ENCODE results near the gene EIF4G3.
"Not testable (repeated sequence)": the region's sequence is repeated elsewhere in the genome, so short reads cannot be mapped to it uniquely, and the experiment has no call there.

EIF4G3 gene

GRCh38 chr1:21024918-21025317, 151.8 kb downstream of the EIF4G3 start:
- DNase-seq (ENCODE audit: low read depth), result no peak

GRCh38 chr1:21024136-21024896, 152.4 kb downstream of the EIF4G3 start:
- DNase-seq (ENCODE audit: low read depth), result not testable (repeated sequence)

GRCh38 chr1:21022279-21023040, 154.2 kb downstream of the EIF4G3 start:
- peak; percentile 24 for DNase-seq (ENCODE audit: low read depth)

GRCh38 chr1:21021311-21021710, 155.4 kb downstream of the EIF4G3 start:
- DNase-seq (ENCODE audit: low read depth), result no peak

- DNase-seq (ENCODE audit: low read depth), result no peak
Measured at GRCh38 chr1:21020151-21020550, 156.5 kb downstream of the EIF4G3 start.

GRCh38 chr1:21018673-21019072, 158.0 kb downstream of the EIF4G3 start:
- DNase-seq (ENCODE audit: low read depth), result no peak

- no peak for DNase-seq (ENCODE audit: low read depth)
Measured at GRCh38 chr1:21013510-21013909, 163.2 kb downstream of the EIF4G3 start.

GRCh38 chr1:21012937-21013336, 163.8 kb downstream of the EIF4G3 start:
- no peak for DNase-seq (ENCODE audit: low read depth)

GRCh38 chr1:21007876-21008275, 168.8 kb downstream of the EIF4G3 start:
- no peak for DNase-seq (ENCODE audit: low read depth)

GRCh38 chr1:21005466-21006239, 171.0 kb downstream of the EIF4G3 start:
- DNase-seq (ENCODE audit: low read depth), result no peak

- no peak for DNase-seq (ENCODE audit: low read depth)
Measured at GRCh38 chr1:21003281-21004045, 173.2 kb downstream of the EIF4G3 start.

GRCh38 chr1:21001042-21001441, 175.7 kb downstream of the EIF4G3 start:
- DNase-seq (ENCODE audit: low read depth), result no peak

GRCh38 chr1:21000245-21000594, 176.5 kb downstream of the EIF4G3 start:
- DNase-seq (ENCODE audit: low read depth), result no peak

- DNase-seq (ENCODE audit: low read depth), result no peak
Measured at GRCh38 chr1:20999525-21000244, 177.0 kb downstream of the EIF4G3 start.

- DNase-seq (ENCODE audit: low read depth), result no peak
Measured at GRCh38 chr1:20998826-20999225, 177.9 kb downstream of the EIF4G3 start.

- no peak for DNase-seq (ENCODE audit: low read depth)
Measured at GRCh38 chr1:20997602-20998224, 179.0 kb downstream of the EIF4G3 start.

GRCh38 chr1:20996554-20996953, 180.1 kb downstream of the EIF4G3 start:
- DNase-seq (ENCODE audit: low read depth), result no peak

- DNase-seq (ENCODE audit: low read depth), result no peak
Measured at GRCh38 chr1:20993716-20994575, 182.8 kb downstream of the EIF4G3 start.

GRCh38 chr1:20992322-20993056, 184.2 kb downstream of the EIF4G3 start:
- no peak for DNase-seq (ENCODE audit: low read depth)
